ENCODE measurements around the gene ARID1A. TPM values are rescaled to one million over a fixed set of nuclear protein-coding genes. Genes with fewer than 3 reads are reported as not detected.
"Not testable (repeated sequence)": the region's sequence is repeated elsewhere in the genome, so short reads cannot be mapped to it uniquely, and the experiment has no call there.

ARID1A gene
- total RNA-seq, 1 donor from 2014 or later, result 70.0 TPM

DNA sequence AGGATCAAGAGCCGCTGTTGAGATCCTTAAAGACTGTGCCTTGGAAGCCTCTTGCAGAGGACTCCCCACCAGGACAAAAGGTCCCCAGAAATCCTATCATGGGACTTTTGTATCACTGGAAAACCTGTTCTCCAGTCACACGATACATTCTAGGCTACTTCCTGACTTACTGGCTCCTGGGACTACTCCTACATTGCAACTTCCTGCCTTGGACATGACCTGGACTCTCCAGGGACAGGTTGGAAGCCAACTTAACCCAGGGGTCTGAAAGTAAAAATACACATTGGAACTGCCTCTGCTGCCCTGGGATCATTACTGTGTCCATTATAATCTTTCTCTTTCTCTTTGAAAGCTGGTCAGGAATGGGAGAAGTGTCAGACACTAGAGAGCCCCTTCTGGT lies 101.8 kb downstream of the ARID1A start:
- Mint-ChIP-seq H3K4me1 (ENCODE audit: unreplicated experiment) (peaks cover 23% of the 10 kb centered on the region), H3K4me3 (ENCODE audit: unreplicated experiment) (no peak overlapping the region), H3K36me3 (ENCODE audit: unreplicated experiment) (peaks cover 5% of the 10 kb centered on the region), H3K27me3 (ENCODE audit: unreplicated experiment) (no peaks in the 10 kb centered on the region), H3K9me3 (ENCODE audit: unreplicated experiment) (no peaks in the 10 kb centered on the region), H3K27ac (ENCODE audit: unreplicated experiment) (peak overlapping the region; percentile 45)
- TF ChIP-seq, protein P1, sequence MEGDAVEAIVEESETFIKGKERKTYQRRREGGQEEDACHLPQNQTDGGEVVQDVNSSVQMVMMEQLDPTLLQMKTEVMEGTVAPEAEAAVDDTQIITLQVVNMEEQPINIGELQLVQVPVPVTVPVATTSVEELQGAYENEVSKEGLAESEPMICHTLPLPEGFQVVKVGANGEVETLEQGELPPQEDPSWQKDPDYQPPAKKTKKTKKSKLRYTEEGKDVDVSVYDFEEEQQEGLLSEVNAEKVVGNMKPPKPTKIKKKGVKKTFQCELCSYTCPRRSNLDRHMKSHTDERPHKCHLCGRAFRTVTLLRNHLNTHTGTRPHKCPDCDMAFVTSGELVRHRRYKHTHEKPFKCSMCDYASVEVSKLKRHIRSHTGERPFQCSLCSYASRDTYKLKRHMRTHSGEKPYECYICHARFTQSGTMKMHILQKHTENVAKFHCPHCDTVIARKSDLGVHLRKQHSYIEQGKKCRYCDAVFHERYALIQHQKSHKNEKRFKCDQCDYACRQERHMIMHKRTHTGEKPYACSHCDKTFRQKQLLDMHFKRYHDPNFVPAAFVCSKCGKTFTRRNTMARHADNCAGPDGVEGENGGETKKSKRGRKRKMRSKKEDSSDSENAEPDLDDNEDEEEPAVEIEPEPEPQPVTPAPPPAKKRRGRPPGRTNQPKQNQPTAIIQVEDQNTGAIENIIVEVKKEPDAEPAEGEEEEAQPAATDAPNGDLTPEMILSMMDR (IDR thresholded peaks at IDR 0.05), result no peak
- DNase-seq (ENCODE audit: extremely low spot score, unreplicated experiment), result no peak

DNA sequence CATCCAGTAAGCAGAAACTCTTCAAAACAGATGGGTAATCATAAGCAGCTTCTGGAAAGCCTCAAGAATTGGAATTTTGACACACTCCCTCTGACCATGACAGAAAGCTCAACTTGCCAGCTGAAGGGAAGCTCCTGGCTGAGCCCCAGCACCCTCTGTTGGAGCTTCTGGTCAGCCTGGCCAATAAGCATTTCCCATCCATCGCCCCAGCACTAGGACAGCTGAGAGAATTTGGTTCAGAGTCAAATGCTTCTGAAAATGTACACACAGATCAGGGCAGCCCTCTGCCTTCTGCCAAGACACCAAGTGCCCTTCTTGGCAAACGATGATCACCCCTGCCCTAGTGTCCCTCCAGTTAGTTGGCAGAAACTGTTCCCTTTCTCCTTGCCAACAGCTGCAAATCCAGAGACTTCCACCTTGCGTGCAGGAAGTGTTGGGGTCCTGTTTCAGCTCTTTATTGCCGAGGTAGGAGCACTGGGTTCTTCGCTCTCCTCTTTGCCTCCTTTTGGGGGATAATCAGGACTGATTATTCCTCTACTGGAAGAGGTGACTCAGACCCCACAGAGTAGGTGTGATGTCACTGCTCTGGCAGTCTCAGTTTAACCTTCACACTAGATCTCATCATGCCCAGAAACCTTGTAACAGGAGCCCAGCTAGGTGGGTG lies 103.8 kb downstream of the ARID1A start:
- H3K4me1 Mint-ChIP-seq (ENCODE audit: unreplicated experiment), result peaks cover 23% of the 10 kb centered on the region
- peak overlapping the region; percentile 73 for H3K27ac Mint-ChIP-seq (ENCODE audit: unreplicated experiment)
- H3K27me3 Mint-ChIP-seq (ENCODE audit: unreplicated experiment), result no peaks in the 10 kb centered on the region
- H3K4me3 Mint-ChIP-seq (ENCODE audit: unreplicated experiment), result no peak overlapping the region
- DNase-seq (ENCODE audit: extremely low spot score, unreplicated experiment), result no peak
- peaks cover 3% of the 10 kb centered on the region for H3K36me3 Mint-ChIP-seq (ENCODE audit: unreplicated experiment)
- H3K9me3 Mint-ChIP-seq (ENCODE audit: unreplicated experiment), result no peaks in the 10 kb centered on the region
- TF ChIP-seq, protein P1 (IDR thresholded peaks at IDR 0.05), result no peak

DNA sequence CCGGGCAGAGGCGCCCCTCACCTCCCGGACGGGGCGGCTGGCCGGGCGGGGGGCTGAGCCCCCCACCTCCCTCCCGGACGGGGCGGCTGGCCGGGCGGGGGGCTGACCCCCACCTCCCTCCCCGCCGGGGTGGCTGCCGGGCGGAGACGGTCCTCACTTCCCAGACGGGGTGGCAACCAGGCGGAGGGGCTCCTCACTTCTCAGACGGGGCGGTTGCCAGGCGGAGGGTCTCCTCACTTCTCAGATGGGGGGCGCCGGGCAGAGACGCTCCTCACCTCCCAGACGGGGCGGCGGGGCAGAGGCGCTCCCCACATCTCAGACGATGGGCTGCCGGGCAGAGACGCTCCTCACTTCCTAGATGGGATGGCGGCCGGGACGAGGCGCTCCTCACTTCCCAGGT lies 108.1 kb downstream of the ARID1A start:
- H3K9me3 Mint-ChIP-seq (ENCODE audit: unreplicated experiment); DNase-seq (ENCODE audit: extremely low spot score, unreplicated experiment); H3K36me3 Mint-ChIP-seq (ENCODE audit: unreplicated experiment); H3K27me3 Mint-ChIP-seq (ENCODE audit: unreplicated experiment); H3K4me3 Mint-ChIP-seq (ENCODE audit: unreplicated experiment); H3K27ac Mint-ChIP-seq (ENCODE audit: unreplicated experiment): not testable (repeated sequence)
- peaks cover 16% of the 10 kb centered on the region for H3K4me1 Mint-ChIP-seq (ENCODE audit: unreplicated experiment)

DNA sequence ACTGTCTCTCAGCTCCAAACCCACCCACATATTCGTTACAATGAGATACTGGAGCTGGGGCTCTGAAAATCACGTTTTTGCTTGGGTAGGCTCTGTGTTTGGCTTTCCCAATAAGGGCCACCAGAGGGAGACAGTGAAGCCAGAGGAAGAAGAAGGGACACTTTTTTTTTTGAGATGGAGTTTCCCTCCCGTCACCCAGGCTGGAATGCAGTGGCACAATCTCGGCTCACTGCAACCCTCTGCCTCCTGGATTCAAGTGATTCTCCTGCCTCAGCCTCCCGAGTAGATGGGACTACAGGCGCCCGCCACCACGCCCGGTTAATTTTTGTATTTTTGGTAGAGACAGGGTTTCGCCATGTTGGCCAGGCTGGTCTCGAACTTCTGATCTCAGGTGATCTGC lies 114.3 kb downstream of the ARID1A start:
- H3K27me3 Mint-ChIP-seq (ENCODE audit: unreplicated experiment); DNase-seq (ENCODE audit: extremely low spot score, unreplicated experiment): not testable (repeated sequence)

DNA sequence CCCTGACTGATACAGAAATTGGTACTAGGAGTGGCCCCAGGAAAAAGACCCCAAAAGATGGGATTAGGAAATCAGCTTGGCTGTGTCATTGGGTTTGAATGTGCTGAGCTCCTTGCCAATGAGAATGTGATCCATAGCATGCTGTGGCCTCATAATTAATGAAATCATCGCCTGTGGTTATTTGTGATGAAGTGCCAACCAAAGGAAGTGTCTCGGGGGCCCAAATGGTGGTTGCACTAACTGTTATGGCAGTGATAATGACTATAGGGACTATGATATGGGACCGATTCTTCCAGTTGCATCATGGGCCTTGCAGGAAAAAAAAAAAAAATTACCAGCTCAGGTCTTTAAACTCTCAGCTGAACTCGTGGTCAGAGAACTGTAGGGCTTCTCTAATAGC lies 115.2 kb downstream of the ARID1A start:
- H3K4me1 Mint-ChIP-seq (ENCODE audit: unreplicated experiment), result peaks cover 2% of the 10 kb centered on the region
- H3K27me3 Mint-ChIP-seq (ENCODE audit: unreplicated experiment), result no peaks in the 10 kb centered on the region
- H3K9me3 Mint-ChIP-seq (ENCODE audit: unreplicated experiment), result no peaks in the 10 kb centered on the region
- TF ChIP-seq, protein P1 (IDR thresholded peaks at IDR 0.05), result no peak
- no peak overlapping the region for H3K4me3 Mint-ChIP-seq (ENCODE audit: unreplicated experiment)
- no peak for DNase-seq (ENCODE audit: extremely low spot score, unreplicated experiment)
- H3K27ac Mint-ChIP-seq (ENCODE audit: unreplicated experiment), result no peak overlapping the region
- H3K36me3 Mint-ChIP-seq (ENCODE audit: unreplicated experiment), result no peaks in the 10 kb centered on the region

More for the DNA sequence above, 114.3 kb downstream of the ARID1A start:
- TF ChIP-seq, protein P1 (IDR thresholded peaks at IDR 0.05), result peak; percentile 82
- not testable (repeated sequence) for H3K4me3 Mint-ChIP-seq (ENCODE audit: unreplicated experiment); H3K9me3 Mint-ChIP-seq (ENCODE audit: unreplicated experiment); H3K36me3 Mint-ChIP-seq (ENCODE audit: unreplicated experiment); H3K4me1 Mint-ChIP-seq (ENCODE audit: unreplicated experiment); H3K27ac Mint-ChIP-seq (ENCODE audit: unreplicated experiment)
